Nephron progenitor cell (in vitro differentiated cells): ENCODE results near the gene ELL2.
A peak's percentile ranks its signal among the peaks of the same experiment; 100 is the strongest.
"Not testable (repeated sequence)": the region's sequence is repeated elsewhere in the genome, so short reads cannot be mapped to it uniquely, and the experiment has no call there.

Source experiments
- DNase-seq: peaks from one replicate; pipeline ENCODE4 v3.0.0; 2021
- H3K27ac Mint-ChIP-seq: 2 replicates; pipeline ENCODE4 v1.8.0; 2021; ENCODE audit warnings: mild to moderate bottlenecking, moderate library complexity, mixed read lengths
- H3K27me3 Mint-ChIP-seq: 2 replicates; pipeline ENCODE4 v1.8.0; 2021; ENCODE audit warnings: mild to moderate bottlenecking, low read depth, mixed read lengths; ENCODE audit not compliant: poor library complexity
- H3K36me3 Mint-ChIP-seq: 2 replicates; pipeline ENCODE4 v1.8.0; 2021; ENCODE audit warnings: low read depth, mixed read lengths
- H3K4me1 Mint-ChIP-seq: 2 replicates; pipeline ENCODE4 v1.8.0; 2021; ENCODE audit warnings: mixed read lengths
- H3K4me3 Mint-ChIP-seq: 2 replicates; pipeline ENCODE4 v1.8.0; 2021; ENCODE audit warnings: mild to moderate bottlenecking, moderate library complexity, mixed read lengths
- H3K9me3 Mint-ChIP-seq: 2 replicates; pipeline ENCODE4 v1.8.0; 2021; ENCODE audit warnings: mild to moderate bottlenecking, moderate library complexity, mixed read lengths
- CTCF ChIP-seq: fragments of 200-600 bp; sonication (generic); IDR thresholded peaks from 2 replicates; pipeline ENCODE4 v1.5.0; 2021; ENCODE audit warnings: antibody characterized with exemption

The ELL2 gene

GRCh38 chr5:95907067-95907705, 54.5 kb downstream of the ELL2 start:
- TF ChIP-seq CTCF, result no peak
- no peaks in the 10 kb centered on the region for H3K9me3 Mint-ChIP-seq
- peaks cover 56% of the 10 kb centered on the region for H3K4me1 Mint-ChIP-seq
- H3K27ac Mint-ChIP-seq, result no peak overlapping the region
- no peak overlapping the region for H3K4me3 Mint-ChIP-seq
- no peaks in the 10 kb centered on the region for H3K27me3 Mint-ChIP-seq
- no peak for DNase-seq
- H3K36me3 Mint-ChIP-seq, result peaks cover 37% of the 10 kb centered on the region

DNA sequence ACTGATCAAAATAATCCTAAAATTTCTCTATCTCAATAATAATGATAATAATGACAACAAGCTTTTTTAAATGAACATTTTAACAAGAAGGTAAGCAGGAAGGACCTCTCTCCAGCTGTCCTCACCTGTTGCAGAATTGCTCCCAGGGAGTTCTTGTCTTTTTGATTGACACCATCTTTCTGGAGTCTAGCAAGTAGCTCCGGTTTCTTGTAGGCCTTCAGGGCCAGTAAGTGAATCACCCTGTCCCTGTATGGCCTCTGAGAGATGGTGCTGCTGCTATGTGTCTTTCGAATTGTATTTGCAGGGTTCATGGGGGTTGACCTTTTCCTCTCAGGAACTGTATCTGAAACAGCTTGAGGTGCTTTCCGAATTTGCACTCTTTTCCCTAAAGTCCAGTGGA, 55.3 kb downstream of the ELL2 start:
- not testable (repeated sequence) for DNase-seq

GRCh38 chr5:95904827-95905226, 56.8 kb downstream of the ELL2 start:
- DNase-seq, result no peak
- H3K9me3 Mint-ChIP-seq, result no peaks in the 10 kb centered on the region
- H3K27ac Mint-ChIP-seq, result no peak overlapping the region
- no peaks in the 10 kb centered on the region for H3K27me3 Mint-ChIP-seq
- H3K4me3 Mint-ChIP-seq, result no peak overlapping the region
- peaks cover 51% of the 10 kb centered on the region for H3K36me3 Mint-ChIP-seq
- TF ChIP-seq CTCF, result no peak
- H3K4me1 Mint-ChIP-seq, result peaks cover 33% of the 10 kb centered on the region

More for the DNA sequence above, 55.3 kb downstream of the ELL2 start:
- Mint-ChIP-seq H3K4me1 (peaks cover 48% of the 10 kb centered on the region), H3K36me3 (peaks cover 45% of the 10 kb centered on the region)
- not testable (repeated sequence) for H3K4me3 Mint-ChIP-seq, H3K9me3 Mint-ChIP-seq, H3K27me3 Mint-ChIP-seq, H3K27ac Mint-ChIP-seq

- H3K4me1 Mint-ChIP-seq, result peaks cover 23% of the 10 kb centered on the region
- no peak overlapping the region for H3K4me3 Mint-ChIP-seq
- no peaks in the 10 kb centered on the region for H3K27me3 Mint-ChIP-seq
- H3K36me3 Mint-ChIP-seq, result peaks cover 61% of the 10 kb centered on the region
- H3K27ac Mint-ChIP-seq, result no peak overlapping the region
- H3K9me3 Mint-ChIP-seq, result no peaks in the 10 kb centered on the region
- TF ChIP-seq CTCF, result no peak
- no peak for DNase-seq
Observed at GRCh38 chr5:95903838-95904237, 57.8 kb downstream of the ELL2 start.

- no peak overlapping the region for H3K4me3 Mint-ChIP-seq
- H3K27me3 Mint-ChIP-seq, result no peaks in the 10 kb centered on the region
- peaks cover 10% of the 10 kb centered on the region for H3K4me1 Mint-ChIP-seq
- H3K36me3 Mint-ChIP-seq, result peaks cover 79% of the 10 kb centered on the region
- H3K27ac Mint-ChIP-seq, result peak overlapping the region; percentile 13
- TF ChIP-seq CTCF, result no peak
- no peaks in the 10 kb centered on the region for H3K9me3 Mint-ChIP-seq
- DNase-seq, result no peak
Observed at GRCh38 chr5:95901676-95902627, 59.7 kb downstream of the ELL2 start.

DNA sequence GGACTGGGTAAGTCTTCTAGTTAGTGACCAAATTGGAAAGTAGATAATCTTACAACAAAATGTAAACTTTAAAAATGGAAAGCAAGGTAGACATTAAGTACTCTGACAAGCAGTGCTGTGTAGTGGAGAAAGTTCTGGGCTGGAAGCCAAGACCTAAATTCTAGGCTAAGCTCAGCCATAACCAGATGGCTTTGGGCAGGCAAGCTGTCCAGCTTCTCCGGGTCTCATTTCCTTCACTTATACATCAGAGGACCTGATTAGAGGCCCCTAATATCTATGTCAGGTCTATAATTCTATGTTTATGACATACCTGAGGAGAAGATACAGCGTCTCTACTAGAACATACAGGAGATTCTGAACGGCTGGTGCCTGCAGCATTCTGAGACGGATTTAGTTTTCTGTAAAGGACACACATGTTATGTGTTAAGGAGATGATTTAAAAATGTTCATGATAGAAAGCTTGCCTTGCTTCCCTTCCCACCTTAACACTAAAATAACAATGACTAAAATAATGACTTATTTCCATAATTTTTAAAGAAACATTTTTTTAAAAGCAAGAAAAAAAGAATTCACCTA, 61.2 kb downstream of the ELL2 start:
- no peak for DNase-seq
- Mint-ChIP-seq H3K27ac (no peak overlapping the region), H3K4me1 (peaks cover 7% of the 10 kb centered on the region), H3K36me3 (peaks cover 81% of the 10 kb centered on the region), H3K4me3 (no peak overlapping the region), H3K27me3 (no peaks in the 10 kb centered on the region), H3K9me3 (no peaks in the 10 kb centered on the region)
- no peak for TF ChIP-seq CTCF
